GM12878 (cell line): Measurements from ENCODE around the gene FTO. TPM values are rescaled to one million over a fixed set of nuclear protein-coding genes. Genes with fewer than 3 reads are reported as not detected.

ENCODE experiments used
- ATAC-seq: fragments of 200-7000 bp; cut with Tn5 transposase; 3 replicates; pipeline ENCODE4 v1.9.1; 2020; ENCODE audit warnings: mild to moderate bottlenecking, moderate library complexity
- BruUV-seq: library from RNA; stranded (reverse); fragments of 400-500 nt; replicated peaks from 2 replicates; lab custom pipeline; 2021; lab: Mats Ljungman, UMichigan
- CTCF ChIA-PET: fragments of 300-600 bp; sonication (Branson Sonifier 250); formaldehyde crosslinking; extraction: SDS; loops from one replicate; lab custom pipeline; 2021; ENCODE audit warnings: inconsistent platforms; lab: Yijun Ruan, JAX
- POLR2A ChIA-PET: fragments of 350-600 bp; formaldehyde crosslinking; extraction: SDS; loops from one replicate; lab custom pipeline; 2021; ENCODE audit warnings: inconsistent platforms; lab: Charles Lee
- RAD21 ChIA-PET: fragments of 300-600 bp; sonication (Branson Sonifier 250); formaldehyde crosslinking; loops from one replicate; lab custom pipeline; 2023; ENCODE audit warnings: antibody characterized with exemption; ENCODE audit not compliant: unreplicated experiment; lab: Charles Lee
- SMC1A ChIA-PET: fragments of 300-600 bp; sonication (Branson Sonifier 250); formaldehyde crosslinking; loops from one replicate; lab custom pipeline; 2023; ENCODE audit not compliant: unreplicated experiment, uncharacterized antibody; lab: Charles Lee
- DNase-seq: peaks from one replicate; pipeline ENCODE4 v3.0.0-alpha.2; 2011; ENCODE audit warnings: low read depth, low spot score
- FAIRE-seq: peaks from 3 replicates; lab custom pipeline; 2011; peaks lifted over from hg19 to GRCh38; lab: Jason Lieb, UNC
- H2AFZ ChIP-seq: 2 replicates; pipeline ENCODE4 v1.6.0; 2011; ENCODE audit warnings: low read depth, low read length, control low read depth; ENCODE audit not compliant: control insufficient read depth
- H3K27ac ChIP-seq: 2 replicates; pipeline ENCODE4 v1.5.1; 2011; ENCODE audit warnings: control low read depth; ENCODE audit not compliant: control insufficient read depth, insufficient read depth
- H3K27me3 ChIP-seq, 2 experiments: replicated peaks in 1 of 2; 2 replicates each; pipeline versions ENCODE4 v1.6.0 to v1.6.1; 2011; ENCODE audit warnings: low read length in 1 of 2; ENCODE audit not compliant: control insufficient read depth in 2 of 2, insufficient read depth in 2 of 2
- H3K36me3 ChIP-seq, 2 experiments: 2 replicates each; pipeline ENCODE4 v1.5.1; 2011; ENCODE audit warnings: low read length in 1 of 2; ENCODE audit not compliant: control insufficient read depth in 2 of 2, insufficient read depth in 2 of 2
- H3K4me1 ChIP-seq: 2 replicates; pipeline ENCODE4 v1.6.1; 2011; ENCODE audit warnings: mild to moderate bottlenecking, low read length, moderate library complexity, mixed read lengths; ENCODE audit not compliant: control insufficient read depth, insufficient read depth
- H3K4me2 ChIP-seq: 2 replicates; pipeline ENCODE4 v1.6.0; 2011; ENCODE audit warnings: control low read depth; ENCODE audit not compliant: control insufficient read depth, insufficient read depth
- H3K4me3 ChIP-seq: fragments of 200-600 bp; sonication (generic); 2 replicates; pipeline ENCODE4 v1.5.1; 2016
- H3K79me2 ChIP-seq: 2 replicates; pipeline ENCODE4 v1.6.0; 2011; ENCODE audit warnings: low read length; ENCODE audit not compliant: control insufficient read depth, insufficient read depth
- H3K9ac ChIP-seq: 2 replicates; pipeline ENCODE4 v1.8.0; 2011; ENCODE audit warnings: low read length, control low read depth, mixed read lengths; ENCODE audit not compliant: control insufficient read depth, insufficient read depth
- H3K9me3 ChIP-seq: replicated peaks from 3 replicates; pipeline ENCODE4 v1.5.1; 2011; ENCODE audit warnings: mild to moderate bottlenecking, low read length; ENCODE audit not compliant: control insufficient read depth, insufficient read depth
- H4K20me1 ChIP-seq: 2 replicates; pipeline ENCODE4 v1.6.0; 2011; ENCODE audit not compliant: control insufficient read depth, insufficient read depth
- ASH2L ChIP-seq: fragments of 300-600, 200-600 bp; sonication (generic); IDR thresholded peaks from 2 replicates; pipeline ENCODE4 v1.6.1; 2017; ENCODE audit warnings: low read depth, mild to moderate bottlenecking, borderline replicate concordance
- BCL3 ChIP-seq: IDR thresholded peaks from 2 replicates; pipeline ENCODE4 v1.6.1; 2011; ENCODE audit warnings: borderline replicate concordance, low read depth, mild to moderate bottlenecking, moderate library complexity, low read length; ENCODE audit not compliant: insufficient read depth, poor library complexity, severe bottlenecking
- E4F1 ChIP-seq: fragments of 450-650 bp; IDR thresholded peaks from 2 replicates; pipeline ENCODE4 v1.6.1; 2018; ENCODE audit warnings: borderline replicate concordance, mild to moderate bottlenecking; ENCODE audit not compliant: partially characterized antibody
- MEF2B ChIP-seq: fragments of 450-650 bp; IDR thresholded peaks from 2 replicates; pipeline ENCODE4 v1.6.1; 2018; ENCODE audit warnings: mild to moderate bottlenecking, moderate library complexity; ENCODE audit not compliant: partially characterized antibody, poor library complexity, severe bottlenecking
- NBN ChIP-seq: fragments of 450-650 bp; IDR thresholded peaks from 2 replicates; pipeline ENCODE4 v1.6.1; 2016
- NR2F1 ChIP-seq: fragments of 450-650 bp; conservative IDR thresholded peaks from 2 replicates; pipeline ENCODE4 v1.6.1; 2017; ENCODE audit warnings: mild to moderate bottlenecking
- ZBTB11 ChIP-seq: fragments of 450-650 bp; formaldehyde crosslinking; IDR thresholded peaks from 2 replicates; pipeline ENCODE4 v1.5.0; 2022; ENCODE audit warnings: mild to moderate bottlenecking, missing genetic modification characterization
- WGBS: methylation state at CpG from one replicate; pipeline ENCODE4 v1.1.6; 2016; ENCODE audit warnings: low lambda C conversion rate; ENCODE audit not compliant: insufficient replicate concordance, insufficient coverage; ENCODE audit errors: missing lambda C conversion rate; 5-methylcytosine and 5-hydroxymethylcytosine counted together
- in situ Hi-C: fragments of 300-500 bp; cut with MboI; formaldehyde crosslinking; loops from 9 replicates; pipeline ENCODE4 v1.14.3; 2018; ENCODE audit warnings: mixed read lengths
- intact Hi-C: fragments of 100-400 bp; cut with micrococcal nuclease; formaldehyde crosslinking; loops from one replicate; pipeline ENCODE4 v1.14.2; 2022; ENCODE audit not compliant: unreplicated experiment
- polyA plus RNA-seq, 11 experiments: library from polyadenylated mRNA; depleted of rRNA in 4 of 11; unstranded in 6 of 11; stranded (reverse) in 5 of 11; fragments of >200 nt; fragmentation: Nextera tagmentation in 4 of 11; fragmentation: Illumina TruSeq in 1 of 11; extraction: Ambion mirVana in 4 of 11; extraction: Trizol in 1 of 11; gene quantifications; 1 replicate in 1 of 11; 2 replicates in 10 of 11; pipeline versions ENCODE4 v1.2.1 to v1.2.3, GENCODE V29; 2011 to 2016; ENCODE audit warnings: inconsistent platforms in 2 of 11, missing spikeins in 2 of 11, low read depth in 1 of 11
- total RNA-seq, 4 experiments: library from RNA; depleted of rRNA in 3 of 4; stranded (reverse); fragments of >200 nt in 3 of 4; fragmentation: Illumina TruSeq in 1 of 4; extraction: Trizol in 1 of 4; gene quantifications; 2 replicates each; pipeline versions ENCODE4 v1.2.1 to v1.2.3, GENCODE V29; 2013 to 2021

FTO gene
- total and polyA plus RNA-seq, 10 of the 15 experiments (the other 5 are each of a cell fraction or from before 2014, with no cell fraction given), result 20.1 to 55.0 (median 47.0) TPM

- no peak for TF ChIP-seq NBN
These were observed 13.6 kb downstream of the FTO start (continued) for GRCh38 chr16:53717577-53717976.

GRCh38 chr16:53721017-53721416 is 17.1 kb downstream of the FTO start:
- BruUV-seq, result no TSS peak
- no peak overlapping the region for H3K27ac ChIP-seq
- FAIRE-seq (no peak), ATAC-seq (no peak), DNase-seq (no peak)
- ChIA-PET CTCF (interaction anchor here (1.5 kb wide), 1 partner anchor 22 kb away, joined by 5 read pairs; no protein-coding TSS in a partner anchor), RAD21 (no interaction called here), POLR2A (no interaction called here), SMC1A (interaction anchor here (0.6 to 1.4 kb wide), 2 partner anchors 9 to 17 kb away, joined by 3 read pairs; partner anchors contain the start of genes FTO and RPGRIP1L)
- TF ChIP-seq NR2F1 (no peak), BCL3 (no peak), ASH2L (no peak), MEF2B (no peak), ZBTB11 (CRISPR knock-in tag) (no peak), E4F1 (no peak)
- no peaks in the 10 kb centered on the region for H4K20me1 ChIP-seq
- in situ Hi-C loops (no loop called here), intact Hi-C loops (no loop called here)
- H3K79me2 ChIP-seq, result peaks cover 2% of the 10 kb centered on the region
- no peak overlapping the region for H3K4me3 ChIP-seq
- WGBS, result over 99% methylated on average over 5 of the region's 5 CpGs
- H3K4me2 ChIP-seq, result no peak overlapping the region
- no peaks in the 10 kb centered on the region; a peak in 1 of 4 replicates for H3K36me3 ChIP-seq
- no peaks in the 10 kb centered on the region; the same call in 2 of the 3 replicates for H3K9me3 ChIP-seq
- no peaks in the 10 kb centered on the region for H3K27me3 ChIP-seq
- H3K4me1 ChIP-seq, result no peaks in the 10 kb centered on the region
- no peak overlapping the region for H2AFZ ChIP-seq
- no peak overlapping the region for H3K9ac ChIP-seq
